HG03097 (cell line): ENCODE results near the gene PTGR1.
"Not testable (repeated sequence)": the region's sequence is repeated elsewhere in the genome, so short reads cannot be mapped to it uniquely, and the experiment has no call there.

Source experiments
- ATAC-seq: cut with Tn5 transposase; IDR thresholded peaks from one replicate; pipeline ENCODE4 v1.9.1; 2021; ENCODE audit not compliant: unreplicated experiment, low FRiP score

PTGR1 gene

DNA sequence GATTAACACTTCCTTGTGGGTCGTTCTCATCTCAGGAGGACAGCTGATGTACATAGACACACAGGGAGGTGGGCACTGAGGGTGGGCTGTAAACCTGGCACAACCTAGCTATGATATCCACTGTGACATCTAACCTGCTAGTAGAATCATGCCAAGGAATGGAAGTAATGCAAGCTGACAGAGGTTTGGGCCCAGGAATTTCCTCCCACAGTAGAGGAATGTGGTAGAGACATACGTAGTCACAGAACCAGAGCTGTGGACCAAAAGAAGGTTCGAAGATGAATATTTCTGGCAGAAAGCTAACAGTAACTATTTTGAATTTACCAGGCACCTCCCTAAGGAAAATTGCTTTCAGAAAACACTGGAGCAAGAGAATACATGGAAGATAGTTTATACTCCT is 16.5 kb upstream of the PTGR1 start:
- no peak for ATAC-seq

GRCh38 chr9:111613436-111614040 is 14.1 kb upstream of the PTGR1 start:
- no peak for ATAC-seq

GRCh38 chr9:111610845-111611244 is 11.4 kb upstream of the PTGR1 start:
- no peak for ATAC-seq

GRCh38 chr9:111610149-111610548 is 10.7 kb upstream of the PTGR1 start:
- ATAC-seq = no peak

DNA sequence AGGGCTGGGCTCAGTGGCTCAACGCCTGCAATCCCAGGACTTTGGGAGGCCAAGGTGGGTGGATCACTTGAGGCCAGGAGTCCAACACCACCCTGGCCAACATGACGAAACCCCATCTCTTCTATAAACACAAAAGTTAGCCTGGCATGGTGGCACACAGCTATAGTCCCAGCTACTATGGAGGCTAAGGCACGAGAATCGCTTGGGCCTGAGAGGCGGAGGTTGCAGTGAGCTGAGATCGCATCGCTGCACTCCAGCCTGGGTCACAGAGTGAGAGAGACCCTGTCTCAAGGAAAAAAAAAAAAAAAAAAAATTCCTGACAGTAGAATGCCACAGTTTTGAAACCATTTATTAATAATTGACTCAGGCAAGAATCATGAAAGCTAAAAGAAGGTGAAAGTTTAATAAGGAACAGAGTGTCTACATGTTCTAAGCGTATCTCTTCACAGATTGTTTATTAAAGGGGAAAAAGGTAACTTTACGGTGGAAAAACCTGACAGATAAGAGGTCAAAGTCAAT is 5.7 kb upstream of the PTGR1 start:
- ATAC-seq = no peak

GRCh38 chr9:111604054-111604615 is 4.7 kb upstream of the PTGR1 start:
- ATAC-seq = no peak

DNA sequence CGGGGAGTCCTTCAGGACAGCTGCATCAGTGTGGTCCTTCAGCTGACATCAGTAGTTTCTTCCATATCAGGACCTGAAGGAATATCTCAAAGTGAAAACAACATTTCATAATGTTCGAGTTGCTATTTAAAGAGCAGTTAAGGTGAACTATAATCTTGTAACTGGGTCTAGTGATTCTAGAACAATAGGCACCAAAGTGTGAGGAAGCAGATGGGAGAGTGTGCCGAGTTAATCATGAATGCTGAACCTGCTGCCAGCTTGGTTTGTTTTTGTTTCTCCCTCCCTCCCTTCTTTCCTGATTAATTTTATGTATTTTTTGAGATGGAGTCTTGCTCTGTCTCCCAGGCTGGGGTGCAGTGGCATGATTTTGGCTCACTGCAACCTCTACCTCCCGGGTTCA is 3.6 kb upstream of the PTGR1 start:
- no peak for ATAC-seq

DNA sequence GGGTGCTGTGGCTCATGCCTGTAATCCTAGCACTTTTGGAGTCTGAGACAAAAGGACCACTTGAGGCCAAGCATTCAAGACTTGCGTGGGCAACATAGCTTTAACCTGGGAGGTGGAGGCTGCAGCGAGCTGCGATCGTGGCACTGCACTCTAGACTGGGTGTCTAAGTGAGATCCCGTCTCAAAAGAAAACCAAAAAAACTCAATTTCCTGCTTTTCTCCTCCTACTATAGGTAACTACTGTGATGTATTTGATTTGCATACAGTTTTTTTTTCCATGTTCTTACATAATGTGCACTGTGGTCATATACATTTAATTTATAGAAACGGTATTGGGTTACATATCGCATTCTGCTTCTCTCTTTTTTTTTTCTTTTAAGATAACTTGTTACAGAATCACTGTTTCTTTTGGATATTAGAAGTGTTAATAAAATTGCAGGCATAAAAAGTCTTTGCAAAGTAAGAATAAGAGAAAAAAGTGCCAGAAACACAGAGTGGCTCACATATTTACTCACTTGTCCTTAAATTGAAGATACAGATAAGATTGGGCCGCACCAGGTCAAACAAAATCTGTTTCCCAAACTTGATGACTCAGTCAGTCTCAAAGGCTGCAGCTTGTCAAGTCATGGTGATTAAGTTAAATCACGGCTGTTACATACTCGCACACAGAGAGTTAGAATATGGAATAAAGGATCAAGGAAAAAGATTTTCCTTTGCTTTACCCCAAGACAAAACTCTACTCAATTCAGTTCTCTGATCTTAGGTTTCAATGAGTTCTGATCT is 2.0 kb upstream of the PTGR1 start:
- no peak for ATAC-seq

DNA sequence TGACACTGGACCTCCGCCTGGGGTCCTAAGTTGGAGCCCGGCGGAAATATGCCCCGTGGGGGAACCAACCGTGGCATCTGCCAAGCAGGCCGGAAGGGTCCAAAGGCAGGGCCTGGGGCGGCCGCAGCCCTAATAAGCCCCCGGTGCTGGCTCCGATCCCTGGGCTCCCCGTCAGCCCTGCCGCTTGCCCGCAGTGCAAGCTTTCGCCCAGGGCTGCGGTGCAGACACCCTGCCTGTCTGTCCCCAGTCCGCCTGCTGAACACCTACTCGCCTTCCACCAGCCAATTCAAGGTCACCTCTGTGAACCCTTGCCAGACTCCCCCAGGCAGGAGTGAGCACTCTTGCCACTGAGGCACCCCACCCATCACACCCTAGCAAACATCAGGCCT is 502 bp upstream of the PTGR1 start:
- no peak for ATAC-seq

- ATAC-seq = no peak
Observed at GRCh38 chr9:111598733-111599091, 735 bp downstream of the PTGR1 start.

DNA sequence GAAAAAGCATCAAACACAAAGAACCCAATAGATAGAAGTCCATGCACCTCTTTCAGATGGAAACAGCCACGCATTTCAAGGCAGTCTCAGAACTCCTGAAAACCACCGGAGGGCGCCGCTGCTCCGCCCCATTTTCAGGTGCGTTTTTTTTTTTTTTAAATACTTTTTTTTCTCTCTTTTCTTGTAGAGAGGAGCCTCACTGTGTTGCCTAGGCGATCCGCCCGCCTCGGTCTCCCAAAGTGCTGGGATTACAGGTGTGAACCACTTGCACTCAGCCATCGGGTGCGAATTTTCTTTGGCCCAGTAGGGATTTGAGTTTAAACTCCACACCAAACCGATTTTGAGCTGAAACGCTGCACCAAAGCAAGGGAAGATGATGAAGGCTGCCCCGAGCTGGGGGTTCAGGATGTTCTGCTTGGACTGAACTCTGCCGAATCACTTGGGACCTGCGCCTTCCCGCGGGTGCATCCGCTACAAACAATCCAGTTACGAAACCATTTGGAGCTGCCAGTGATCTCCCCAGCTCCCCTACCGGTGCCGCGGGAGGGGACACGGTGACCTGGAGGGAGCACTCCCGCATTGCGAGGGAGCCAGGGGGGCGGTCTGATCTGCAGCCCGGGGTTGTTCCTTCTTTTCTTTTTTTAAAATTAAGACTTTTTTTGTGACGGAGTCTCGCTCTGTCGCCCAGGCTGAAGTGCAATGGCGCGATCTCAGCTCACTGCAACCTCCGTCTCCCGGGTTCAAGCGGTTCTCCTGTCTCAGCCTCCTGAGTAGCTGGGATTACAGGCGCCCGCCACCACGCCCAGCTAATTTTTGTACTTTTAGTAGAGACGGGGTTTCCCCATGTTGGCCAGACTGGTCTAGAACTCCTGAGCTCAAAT is 1.4 kb downstream of the PTGR1 start:
- ATAC-seq = no peak

- ATAC-seq = no peak
Observed at GRCh38 chr9:111588846-111589245, 10.6 kb downstream of the PTGR1 start.

DNA sequence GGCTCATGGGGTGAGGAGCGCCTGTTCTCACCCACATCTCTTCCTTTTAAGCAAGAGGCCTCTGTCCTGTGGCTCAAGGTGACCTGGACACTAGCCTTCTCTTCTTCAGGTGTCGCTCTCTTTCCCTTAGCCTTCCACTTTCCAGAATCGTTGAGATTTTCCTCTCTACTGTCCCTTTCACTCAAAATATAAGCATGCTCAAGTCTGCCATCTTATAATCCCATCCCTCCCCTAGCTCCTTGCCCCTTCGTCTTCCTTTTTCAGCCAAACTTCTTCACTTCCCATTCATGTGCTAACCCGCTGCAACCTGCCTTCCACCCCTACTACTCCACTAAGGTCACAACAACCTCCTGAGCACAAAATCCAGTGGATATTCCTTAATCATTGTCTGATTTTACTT is 13.1 kb downstream of the PTGR1 start:
- ATAC-seq = no peak

GRCh38 chr9:111582888-111583287 is 16.6 kb downstream of the PTGR1 start:
- ATAC-seq = no peak

GRCh38 chr9:111572950-111573604 is 26.4 kb downstream of the PTGR1 start:
- ATAC-seq = no peak

GRCh38 chr9:111568127-111568526 is 31.3 kb downstream of the PTGR1 start:
- ATAC-seq = not testable (repeated sequence)

DNA sequence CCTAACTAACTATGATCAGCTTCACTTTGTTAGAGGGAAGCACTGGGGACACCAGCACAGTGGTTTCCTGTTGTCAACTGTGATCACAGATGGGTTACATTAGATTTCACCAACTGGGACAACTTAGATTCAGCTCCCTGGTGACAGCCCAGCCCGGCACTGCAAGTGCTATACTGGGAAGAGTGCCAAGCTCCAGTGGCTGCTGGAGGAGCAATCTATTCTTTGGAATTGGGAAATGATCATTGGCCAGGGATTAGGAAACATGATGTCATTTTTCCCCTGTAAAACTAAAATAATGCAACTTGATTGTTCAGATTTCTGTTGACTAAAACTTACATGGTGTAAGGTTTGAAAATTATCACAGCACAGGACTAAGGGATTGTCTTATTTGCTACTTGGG is 33.2 kb downstream of the PTGR1 start:
- no peak for ATAC-seq

- no peak for ATAC-seq
Observed at GRCh38 chr9:111561165-111561719, 38.2 kb downstream of the PTGR1 start.

DNA sequence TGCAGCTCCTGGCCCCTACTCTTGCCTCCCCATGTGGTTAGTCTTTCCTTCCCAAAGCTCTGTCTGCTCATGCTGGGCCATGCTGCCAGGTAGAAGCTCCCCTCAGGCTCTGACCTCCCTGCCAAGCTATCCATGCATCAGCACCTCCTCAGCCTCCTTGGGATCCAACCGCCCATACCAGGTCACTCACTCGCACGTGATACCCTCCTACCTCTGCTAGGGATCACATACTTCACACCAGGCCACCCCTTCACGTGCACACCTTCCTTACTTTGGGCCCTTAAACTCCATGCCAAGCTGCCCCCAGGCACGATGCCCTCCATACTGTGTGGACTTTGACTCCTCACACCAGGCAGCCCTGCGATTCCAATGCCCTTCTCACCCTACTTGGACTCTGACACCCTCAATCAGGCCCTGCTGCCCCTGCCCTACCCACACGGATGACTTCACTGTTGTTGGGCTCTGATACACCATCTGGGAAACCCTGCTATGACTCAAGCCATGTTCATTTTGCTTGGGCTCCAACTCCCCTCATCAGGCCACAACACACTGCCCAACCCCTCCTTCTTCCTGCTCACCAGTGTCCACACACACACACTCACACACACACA is 40.3 kb downstream of the PTGR1 start:
- no peak for ATAC-seq

DNA sequence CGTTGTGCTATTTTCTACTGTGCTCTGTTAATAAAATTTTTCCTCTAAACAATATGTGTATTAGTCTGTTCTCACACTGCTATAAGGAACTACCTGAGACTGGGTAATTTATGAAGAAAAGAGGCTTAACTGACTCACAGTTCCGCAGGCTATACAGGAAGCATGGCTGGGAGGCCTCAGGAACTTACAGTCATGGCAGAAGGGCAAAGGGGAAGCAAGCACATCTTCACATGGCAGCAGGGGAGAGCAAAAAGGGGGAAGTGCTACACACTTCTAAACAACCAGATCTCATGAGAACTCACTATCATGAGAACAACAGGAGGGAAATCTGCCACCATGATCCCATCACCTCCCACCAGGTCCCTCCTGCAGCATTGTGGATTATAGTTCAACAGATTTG is 44.0 kb downstream of the PTGR1 start:
- not testable (repeated sequence) for ATAC-seq
